ENCODE data around the gene MLNR. TPM values are rescaled to one million over a fixed set of nuclear protein-coding genes. Genes with fewer than 3 reads are reported as not detected.

MLNR gene
- polyA plus RNA-seq, 1 donor from 2014 or later, result not detected

GRCh38 chr13:49248622-49249002 lies 28.5 kb downstream of the MLNR start:
- H3K9me2 ChIP-seq (ENCODE audit: insufficient read depth, low read length), result no peaks in the 10 kb centered on the region
- no peaks in the 10 kb centered on the region for H3F3A ChIP-seq (ENCODE audit: insufficient read depth, low read length, poor library complexity, severe bottlenecking)
- H3K27me3 ChIP-seq (ENCODE audit: insufficient read depth, low read depth, low read length), result no peaks in the 10 kb centered on the region
- H3K4me2 ChIP-seq (ENCODE audit: low read length), result peak overlapping the region; percentile 74
- H3K27ac ChIP-seq (ENCODE audit: low read length), result no peak overlapping the region
- no peaks in the 10 kb centered on the region for H3K36me3 ChIP-seq (ENCODE audit: insufficient read depth, low read length)
- H4K20me1 ChIP-seq (ENCODE audit: insufficient read depth), result no peaks in the 10 kb centered on the region
- no peaks in the 10 kb centered on the region for H3K9me3 ChIP-seq (ENCODE audit: low read length)
- no peaks in the 10 kb centered on the region for H3K79me2 ChIP-seq (replicated peaks; ENCODE audit: insufficient read depth, low read length)
- H3K9ac ChIP-seq (ENCODE audit: low read length), result peak overlapping the region; percentile 76
- peak overlapping the region; percentile 90 for H2AFZ ChIP-seq (ENCODE audit: low read depth, low read length)
- H3K4me3 ChIP-seq (ENCODE audit: low read length), result peak overlapping the region; percentile 75
- TF ChIP-seq CTCF (IDR thresholded peaks at IDR 0.05; ENCODE audit: poor library complexity, severe bottlenecking) (peak; percentile 42), RAD21 (conservative IDR thresholded peaks at IDR 0.05) (no peak)

DNA sequence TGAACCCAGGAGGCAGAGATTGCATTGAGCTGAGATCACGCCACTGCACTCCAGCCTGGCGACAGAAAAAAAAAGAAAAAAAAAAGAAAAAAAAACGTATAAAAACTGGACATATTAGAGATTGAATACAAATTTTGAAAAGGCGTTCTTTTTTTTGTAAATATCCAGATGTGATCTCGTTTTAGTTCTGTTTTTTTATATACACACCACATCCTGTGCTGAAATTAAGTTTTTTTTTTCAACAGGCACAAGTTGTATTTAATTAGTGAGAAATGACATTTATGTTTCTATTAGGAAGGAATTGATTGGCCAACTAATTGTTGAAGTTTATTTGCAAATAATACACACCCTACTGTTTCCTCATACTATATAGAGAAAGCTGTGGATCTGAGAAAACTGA lies 31.2 kb downstream of the MLNR start:
- Histone ChIP-seq H3K9me2 (ENCODE audit: insufficient read depth, low read length) (no peaks in the 10 kb centered on the region), H3K9ac (ENCODE audit: low read length) (no peak overlapping the region), H3K4me3 (ENCODE audit: low read length) (no peak overlapping the region), H3K27me3 (ENCODE audit: insufficient read depth, low read depth, low read length) (no peaks in the 10 kb centered on the region), H4K20me1 (ENCODE audit: insufficient read depth) (no peaks in the 10 kb centered on the region), H2AFZ (ENCODE audit: low read depth, low read length) (no peak overlapping the region), H3K4me2 (ENCODE audit: low read length) (no peak overlapping the region), H3K79me2 (replicated peaks; ENCODE audit: insufficient read depth, low read length) (no peaks in the 10 kb centered on the region), H3K36me3 (ENCODE audit: insufficient read depth, low read length) (no peaks in the 10 kb centered on the region), H3F3A (ENCODE audit: insufficient read depth, low read length, poor library complexity, severe bottlenecking) (no peaks in the 10 kb centered on the region), H3K9me3 (ENCODE audit: low read length) (no peaks in the 10 kb centered on the region), H3K27ac (ENCODE audit: low read length) (no peak overlapping the region)
- TF ChIP-seq RAD21 (conservative IDR thresholded peaks at IDR 0.05) (no peak), SMC3 (conservative IDR thresholded peaks at IDR 0.05; ENCODE audit: poor library complexity) (no peak)

DNA sequence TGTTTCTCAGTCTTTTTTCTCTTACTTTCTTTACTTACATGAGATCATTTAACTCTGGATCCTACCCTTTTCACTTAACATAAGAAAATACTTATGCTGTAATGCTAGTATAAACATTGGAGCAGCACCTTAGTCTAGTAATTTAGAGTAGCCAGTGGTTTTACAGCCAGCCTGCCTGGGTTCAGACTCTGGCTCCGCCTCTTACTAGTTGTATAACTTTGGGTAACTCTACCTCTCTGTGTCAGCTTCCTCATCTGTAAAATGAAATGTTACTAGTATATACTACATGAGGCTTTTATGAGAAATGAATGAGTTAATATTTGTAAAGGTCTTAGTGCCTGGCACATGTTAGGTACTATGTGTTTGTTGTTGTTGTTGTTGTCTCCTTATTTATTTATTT lies 33.2 kb downstream of the MLNR start:
- H3K9me3 ChIP-seq (ENCODE audit: low read length), result no peaks in the 10 kb centered on the region
- H3K27me3 ChIP-seq (ENCODE audit: insufficient read depth, low read depth, low read length), result no peaks in the 10 kb centered on the region
- no peaks in the 10 kb centered on the region for H3K36me3 ChIP-seq (ENCODE audit: insufficient read depth, low read length)
- H3K9me2 ChIP-seq (ENCODE audit: insufficient read depth, low read length), result no peaks in the 10 kb centered on the region
- no peak overlapping the region for H3K9ac ChIP-seq (ENCODE audit: low read length)
- H3K4me3 ChIP-seq (ENCODE audit: low read length), result no peak overlapping the region
- no peak overlapping the region for H2AFZ ChIP-seq (ENCODE audit: low read depth, low read length)
- H3F3A ChIP-seq (ENCODE audit: insufficient read depth, low read length, poor library complexity, severe bottlenecking), result no peaks in the 10 kb centered on the region
- H3K79me2 ChIP-seq (replicated peaks; ENCODE audit: insufficient read depth, low read length), result no peaks in the 10 kb centered on the region
- TF ChIP-seq, protein P1, sequence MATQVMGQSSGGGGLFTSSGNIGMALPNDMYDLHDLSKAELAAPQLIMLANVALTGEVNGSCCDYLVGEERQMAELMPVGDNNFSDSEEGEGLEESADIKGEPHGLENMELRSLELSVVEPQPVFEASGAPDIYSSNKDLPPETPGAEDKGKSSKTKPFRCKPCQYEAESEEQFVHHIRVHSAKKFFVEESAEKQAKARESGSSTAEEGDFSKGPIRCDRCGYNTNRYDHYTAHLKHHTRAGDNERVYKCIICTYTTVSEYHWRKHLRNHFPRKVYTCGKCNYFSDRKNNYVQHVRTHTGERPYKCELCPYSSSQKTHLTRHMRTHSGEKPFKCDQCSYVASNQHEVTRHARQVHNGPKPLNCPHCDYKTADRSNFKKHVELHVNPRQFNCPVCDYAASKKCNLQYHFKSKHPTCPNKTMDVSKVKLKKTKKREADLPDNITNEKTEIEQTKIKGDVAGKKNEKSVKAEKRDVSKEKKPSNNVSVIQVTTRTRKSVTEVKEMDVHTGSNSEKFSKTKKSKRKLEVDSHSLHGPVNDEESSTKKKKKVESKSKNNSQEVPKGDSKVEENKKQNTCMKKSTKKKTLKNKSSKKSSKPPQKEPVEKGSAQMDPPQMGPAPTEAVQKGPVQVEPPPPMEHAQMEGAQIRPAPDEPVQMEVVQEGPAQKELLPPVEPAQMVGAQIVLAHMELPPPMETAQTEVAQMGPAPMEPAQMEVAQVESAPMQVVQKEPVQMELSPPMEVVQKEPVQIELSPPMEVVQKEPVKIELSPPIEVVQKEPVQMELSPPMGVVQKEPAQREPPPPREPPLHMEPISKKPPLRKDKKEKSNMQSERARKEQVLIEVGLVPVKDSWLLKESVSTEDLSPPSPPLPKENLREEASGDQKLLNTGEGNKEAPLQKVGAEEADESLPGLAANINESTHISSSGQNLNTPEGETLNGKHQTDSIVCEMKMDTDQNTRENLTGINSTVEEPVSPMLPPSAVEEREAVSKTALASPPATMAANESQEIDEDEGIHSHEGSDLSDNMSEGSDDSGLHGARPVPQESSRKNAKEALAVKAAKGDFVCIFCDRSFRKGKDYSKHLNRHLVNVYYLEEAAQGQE (IDR thresholded peaks at IDR 0.05; ENCODE audit: borderline replicate concordance), result no peak
- TF ChIP-seq TAF1 (IDR thresholded peaks at IDR 0.05; ENCODE audit: low read depth) (no peak), MXI1 (conservative IDR thresholded peaks at IDR 0.05; ENCODE audit: poor library complexity, severe bottlenecking) (no peak)
- no peak overlapping the region for H3K4me2 ChIP-seq (ENCODE audit: low read length)
- H3K27ac ChIP-seq (ENCODE audit: low read length), result no peak overlapping the region
- H4K20me1 ChIP-seq (ENCODE audit: insufficient read depth), result no peaks in the 10 kb centered on the region

Measured in neural cell (in vitro differentiated cells).